Endothelial cell of umbilical vein (primary cell): ENCODE results near the gene PLB1. TPM values are rescaled to one million over a fixed set of nuclear protein-coding genes. Genes with fewer than 3 reads are reported as not detected.

Experiments used
- BruUV-seq: library from RNA; stranded (reverse); fragments of 400-500 nt; replicated peaks from 2 replicates; lab custom pipeline; 2021; lab: Mats Ljungman, UMichigan
- CTCF ChIA-PET: fragments of 300-600, 350-600 bp; sonication (Branson Sonifier 250); formaldehyde crosslinking; loops from one replicate; lab custom pipeline; 2021; ENCODE audit warnings: antibody characterized with exemption, inconsistent platforms; lab: Charles Lee
- POLR2A ChIA-PET: fragments of 300-600, 350-600 bp; sonication (Branson Sonifier 250); formaldehyde crosslinking; loops from one replicate; lab custom pipeline; 2021; ENCODE audit warnings: antibody characterized with exemption, inconsistent platforms; lab: Charles Lee
- DNase-seq: peaks from one replicate; pipeline ENCODE4 v3.0.0-alpha.2; 2011; ENCODE audit warnings: low read depth, low spot score
- FAIRE-seq: peaks from 2 replicates; lab custom pipeline; 2011; peaks lifted over from hg19 to GRCh38; lab: Jason Lieb, UNC
- H2AFZ ChIP-seq: 2 replicates; pipeline ENCODE4 v1.6.0; 2012; ENCODE audit warnings: low read depth, low read length, control low read depth, inconsistent platforms
- H3K27ac ChIP-seq: 2 replicates; pipeline ENCODE4 v1.5.1; 2011; ENCODE audit warnings: low read depth, mild to moderate bottlenecking, control low read depth, low read length, moderate library complexity; ENCODE audit not compliant: insufficient read depth
- H3K27me3 ChIP-seq, 2 experiments: 2 replicates each; pipeline versions ENCODE4 v1.6.0 to v1.6.1; 2011; ENCODE audit warnings: low read length in 2 of 2, mixed read lengths in 1 of 2; ENCODE audit not compliant: control insufficient read depth in 2 of 2, insufficient read depth in 2 of 2
- H3K36me3 ChIP-seq, 2 experiments: 2 replicates in 1 of 2; 3 replicates in 1 of 2; pipeline ENCODE4 v1.5.1; 2011; ENCODE audit warnings: low read length in 2 of 2, mild to moderate bottlenecking in 1 of 2, moderate library complexity in 1 of 2; ENCODE audit not compliant: control insufficient read depth in 2 of 2, insufficient read depth in 2 of 2; ENCODE audit errors: extremely low read depth in 1 of 2
- H3K4me1 ChIP-seq: 3 replicates; pipeline ENCODE4 v1.5.1; 2011; ENCODE audit warnings: mild to moderate bottlenecking, low read length; ENCODE audit not compliant: control insufficient read depth, insufficient read depth; ENCODE audit errors: extremely low read depth
- H3K4me2 ChIP-seq: 2 replicates; pipeline ENCODE4 v1.6.1; 2011; ENCODE audit warnings: low read length, control low read depth, mixed read lengths; ENCODE audit not compliant: insufficient read depth
- H3K4me3 ChIP-seq, 3 experiments: fragments of 200-600 bp in 1 of 3; sonication (generic), shearing (Covaris generic) in 1 of 3; replicated peaks in 1 of 3; 2 replicates each; pipeline ENCODE4 v1.5.1; 2011 to 2016; ENCODE audit warnings: control low read depth in 3 of 3, low read length in 3 of 3, mild to moderate bottlenecking in 2 of 3, inconsistent platforms in 1 of 3, low read depth in 1 of 3, moderate library complexity in 1 of 3; ENCODE audit not compliant: insufficient read depth in 1 of 3
- H3K79me2 ChIP-seq: 2 replicates; pipeline ENCODE4 v1.6.0; 2012; ENCODE audit warnings: low read length, inconsistent platforms; ENCODE audit not compliant: control insufficient read depth, insufficient read depth
- H3K9ac ChIP-seq: replicated peaks from 2 replicates; pipeline ENCODE3; 2011; ENCODE audit warnings: low read length, control low read depth; ENCODE audit not compliant: insufficient read depth; ENCODE audit errors: extremely low read depth
- H3K9me1 ChIP-seq: replicated peaks from 3 replicates; pipeline ENCODE4 v1.6.0; 2011; ENCODE audit warnings: mild to moderate bottlenecking, low read length; ENCODE audit not compliant: control insufficient read depth, insufficient read depth; ENCODE audit errors: extremely low read depth
- H3K9me3 ChIP-seq: replicated peaks from 2 replicates; pipeline ENCODE4 v1.5.1; 2012; ENCODE audit warnings: low read length, inconsistent platforms; ENCODE audit not compliant: control insufficient read depth, insufficient read depth
- H4K20me1 ChIP-seq: replicated peaks from 2 replicates; pipeline ENCODE3; 2011; ENCODE audit warnings: mild to moderate bottlenecking, low read length; ENCODE audit not compliant: control insufficient read depth, insufficient read depth; ENCODE audit errors: extremely low read depth
- EZH2 ChIP-seq: IDR thresholded peaks from 2 replicates; pipeline ENCODE4 v1.6.1; 2012; ENCODE audit warnings: borderline replicate concordance, low read depth, mild to moderate bottlenecking, moderate library complexity, low read length, inconsistent platforms; ENCODE audit not compliant: severe bottlenecking
- FOS ChIP-seq: IDR thresholded peaks from 2 replicates; pipeline ENCODE4 v1.6.1; 2011; ENCODE audit warnings: mild to moderate bottlenecking, low read length, moderate library complexity, borderline replicate concordance; ENCODE audit not compliant: insufficient read depth
- GATA2 ChIP-seq: IDR thresholded peaks from 2 replicates; pipeline ENCODE4 v1.7.0; 2011; ENCODE audit warnings: low read depth, mild to moderate bottlenecking, moderate library complexity, mixed read lengths, low read length; ENCODE audit not compliant: insufficient read length, insufficient read depth
- JUN ChIP-seq: IDR thresholded peaks from 2 replicates; pipeline ENCODE4 v1.6.1; 2011; ENCODE audit warnings: borderline replicate concordance, low read depth; ENCODE audit not compliant: insufficient read length, insufficient read depth
- MYC ChIP-seq: IDR thresholded peaks from one replicate; pipeline ENCODE4 v1.6.1; 2011; ENCODE audit warnings: mild to moderate bottlenecking, low read depth, low read length
- POLR2A ChIP-seq: IDR thresholded peaks from 2 replicates; pipeline ENCODE4 v1.6.1; 2012; ENCODE audit warnings: low read depth, mild to moderate bottlenecking, control low read depth, low read length
- POLR2AphosphoS5 ChIP-seq: IDR thresholded peaks from 2 replicates; pipeline ENCODE4 v1.6.1; 2012; ENCODE audit warnings: low read depth, mild to moderate bottlenecking, control low read depth, low read length, moderate library complexity; ENCODE audit not compliant: insufficient read depth
- dilution Hi-C: fragments of 300-500 bp; cut with MboI; formaldehyde crosslinking; loops from one replicate; pipeline ENCODE4 v1.15.0; 2019; ENCODE audit warnings: low sequenced_read_pairs; ENCODE audit not compliant: extremely low pct_ligation_motif_present
- intact Hi-C: fragments of 100-400 bp; cut with micrococcal nuclease; formaldehyde crosslinking; loops from one replicate; pipeline ENCODE4 v1.10.0; 2022
- polyA plus RNA-seq, 4 experiments: library from polyadenylated mRNA; depleted of rRNA in 3 of 4; stranded (reverse) in 3 of 4; unstranded in 1 of 4; fragments of >200 nt; gene quantifications; 2 replicates each; pipeline versions ENCODE4 v1.2.1 to v1.2.3, GENCODE V29; 2011 to 2012; ENCODE audit warnings: missing spikeins in 1 of 4
- total RNA-seq: library from RNA; stranded (reverse); gene quantifications from 2 replicates; pipeline ENCODE4 v1.2.3, GENCODE V29; 2021
- TF ChIP-seq, protein P1 (sequence below): IDR thresholded peaks from 2 replicates; pipeline ENCODE4 v1.6.1; 2011; ENCODE audit not compliant: insufficient read depth, insufficient read length
- TF ChIP-seq, protein P2 (sequence below), 2 donors: IDR thresholded peaks; 1 replicate in 1 of 2; 2 replicates in 1 of 2; pipeline ENCODE4 v1.5.1; 2011; ENCODE audit warnings: low read length in 2 of 2, mild to moderate bottlenecking in 2 of 2, moderate library complexity in 2 of 2, control low read depth in 1 of 2, inconsistent platforms in 1 of 2, low read depth in 1 of 2; ENCODE audit not compliant: insufficient read depth in 1 of 2; ENCODE audit errors: extremely low read depth in 1 of 2

The PLB1 gene
- total and polyA plus RNA-seq, 2 donors (not counting 3 experiments of a cell fraction or from before 2014, with no cell fraction given): 0.75 to 0.80 TPM

DNA sequence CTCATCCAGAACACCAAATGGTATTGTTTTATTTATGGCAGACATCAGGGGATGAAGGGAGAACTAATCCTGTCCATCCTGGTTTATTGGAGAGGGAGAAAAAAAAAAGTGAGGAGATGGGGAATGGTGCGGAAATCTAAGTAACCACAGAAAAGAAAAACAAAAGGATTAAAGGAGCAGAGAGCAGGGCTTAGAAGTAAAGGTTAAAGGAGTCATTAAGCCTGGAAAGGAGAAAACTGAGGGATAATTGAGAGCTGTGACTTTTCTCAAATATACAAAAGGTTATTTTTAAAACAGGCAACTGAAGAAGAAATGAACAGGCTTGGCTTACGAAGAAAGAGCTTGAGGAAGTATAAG lies 128.6 kb downstream of the PLB1 start:
- no peak for DNase-seq
- ChIA-PET POLR2A (no interaction called here), CTCF (interaction anchor here (0.6 to 1.5 kb wide), 3 partner anchors 12 to 36 kb away, joined by 3 to 5 read pairs (median 3); no protein-coding TSS in a partner anchor)
- H3K4me1 ChIP-seq: peaks cover 16% of the 10 kb centered on the region
- no peaks in the 10 kb centered on the region for H3K36me3 ChIP-seq
- no peak overlapping the region for H3K27ac ChIP-seq
- H3K4me3 ChIP-seq: no peak overlapping the region
- intact Hi-C loops (no loop called here), dilution Hi-C loops (no loop called here)
- H3K9me3 ChIP-seq: no peaks in the 10 kb centered on the region
- no peaks in the 10 kb centered on the region for H3K79me2 ChIP-seq
- TF ChIP-seq MYC (no peak), EZH2 (no peak), POLR2AphosphoS5 (no peak), FOS (no peak), JUN (no peak), GATA2 (no peak), POLR2A (no peak)
- TF ChIP-seq, protein P1, sequence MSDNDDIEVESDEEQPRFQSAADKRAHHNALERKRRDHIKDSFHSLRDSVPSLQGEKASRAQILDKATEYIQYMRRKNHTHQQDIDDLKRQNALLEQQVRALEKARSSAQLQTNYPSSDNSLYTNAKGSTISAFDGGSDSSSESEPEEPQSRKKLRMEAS: no peak
- TF ChIP-seq, protein P2, sequence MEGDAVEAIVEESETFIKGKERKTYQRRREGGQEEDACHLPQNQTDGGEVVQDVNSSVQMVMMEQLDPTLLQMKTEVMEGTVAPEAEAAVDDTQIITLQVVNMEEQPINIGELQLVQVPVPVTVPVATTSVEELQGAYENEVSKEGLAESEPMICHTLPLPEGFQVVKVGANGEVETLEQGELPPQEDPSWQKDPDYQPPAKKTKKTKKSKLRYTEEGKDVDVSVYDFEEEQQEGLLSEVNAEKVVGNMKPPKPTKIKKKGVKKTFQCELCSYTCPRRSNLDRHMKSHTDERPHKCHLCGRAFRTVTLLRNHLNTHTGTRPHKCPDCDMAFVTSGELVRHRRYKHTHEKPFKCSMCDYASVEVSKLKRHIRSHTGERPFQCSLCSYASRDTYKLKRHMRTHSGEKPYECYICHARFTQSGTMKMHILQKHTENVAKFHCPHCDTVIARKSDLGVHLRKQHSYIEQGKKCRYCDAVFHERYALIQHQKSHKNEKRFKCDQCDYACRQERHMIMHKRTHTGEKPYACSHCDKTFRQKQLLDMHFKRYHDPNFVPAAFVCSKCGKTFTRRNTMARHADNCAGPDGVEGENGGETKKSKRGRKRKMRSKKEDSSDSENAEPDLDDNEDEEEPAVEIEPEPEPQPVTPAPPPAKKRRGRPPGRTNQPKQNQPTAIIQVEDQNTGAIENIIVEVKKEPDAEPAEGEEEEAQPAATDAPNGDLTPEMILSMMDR (IDR thresholded peaks at IDR 0.05; ENCODE audit: extremely low read depth in 1 of 2, insufficient read depth in 1 of 2, low read depth in 1 of 2, low read length in 2 of 2): no peak
- H3K9me1 ChIP-seq: no peaks in the 10 kb centered on the region
- H3K9ac ChIP-seq: no peak overlapping the region
- H2AFZ ChIP-seq: no peak overlapping the region
- BruUV-seq: no TSS peak
- H4K20me1 ChIP-seq: no peaks in the 10 kb centered on the region
- FAIRE-seq: no peak
- H3K4me2 ChIP-seq: no peak overlapping the region
- no peaks in the 10 kb centered on the region for H3K27me3 ChIP-seq
